ENCODE results near the gene FNTB.
"Not testable (repeated sequence)": the region's sequence is repeated elsewhere in the genome, so short reads cannot be mapped to it uniquely, and the experiment has no call there.

The FNTB gene

GRCh38 chr14:65019944-65020566, 33.4 kb downstream of the FNTB start:
- DNase-seq = peak; percentile 51

- no peak for DNase-seq
These were observed 38.3 kb downstream of the FNTB start for GRCh38 chr14:65024957-65025356.

GRCh38 chr14:65025818-65026217, 39.1 kb downstream of the FNTB start:
- no peak for DNase-seq

- DNase-seq = no peak
These were observed 39.8 kb downstream of the FNTB start for GRCh38 chr14:65026526-65026925.

GRCh38 chr14:65027127-65027799, 40.6 kb downstream of the FNTB start:
- DNase-seq = no peak

GRCh38 chr14:65028937-65029336, 42.2 kb downstream of the FNTB start:
- no peak for DNase-seq

- DNase-seq = not testable (repeated sequence)
These were observed 44.6 kb downstream of the FNTB start for GRCh38 chr14:65031321-65031720.

GRCh38 chr14:65032319-65032718, 45.6 kb downstream of the FNTB start:
- DNase-seq = no peak

- no peak for DNase-seq
These were observed 46.5 kb downstream of the FNTB start for GRCh38 chr14:65033181-65033580.

GRCh38 chr14:65034021-65034420, 47.3 kb downstream of the FNTB start:
- DNase-seq = no peak

- no peak for DNase-seq
These were observed 48.4 kb downstream of the FNTB start for GRCh38 chr14:65035049-65035448.

- DNase-seq = peak; percentile 12
These were observed 52.3 kb downstream of the FNTB start for GRCh38 chr14:65038966-65039365.

- DNase-seq = no peak
These were observed 54.2 kb downstream of the FNTB start for GRCh38 chr14:65040666-65041433.

GRCh38 chr14:65041434-65041915, 54.8 kb downstream of the FNTB start:
- no peak for DNase-seq

GRCh38 chr14:65042296-65042695, 55.6 kb downstream of the FNTB start:
- DNase-seq = no peak

- no peak for DNase-seq
These were observed 56.2 kb downstream of the FNTB start for GRCh38 chr14:65042731-65043372.

- no peak for DNase-seq
These were observed 57.3 kb downstream of the FNTB start for GRCh38 chr14:65043893-65044595.

GRCh38 chr14:65044596-65044959, 57.9 kb downstream of the FNTB start:
- DNase-seq = no peak

- DNase-seq = no peak
These were observed 58.3 kb downstream of the FNTB start for GRCh38 chr14:65045006-65045405.

GRCh38 chr14:65045709-65046108, 59.0 kb downstream of the FNTB start:
- no peak for DNase-seq

- DNase-seq = no peak
These were observed 66.1 kb downstream of the FNTB start for GRCh38 chr14:65052832-65053231.

- no peak for DNase-seq
These were observed 66.8 kb downstream of the FNTB start for GRCh38 chr14:65053466-65053865.
